Naive B cell (primary cell): ENCODE results near the gene ZNF385B. TPM values are rescaled to one million over a fixed set of nuclear protein-coding genes. Genes with fewer than 3 reads are reported as not detected.

Experiments
- ATAC-seq, 2 donors: fragments of 150-1000 bp; cut with Tn5 transposase; 2 replicates each; pipeline ENCODE4 v1.10.0; 2021; ENCODE audit warnings: low read depth in 2 of 2, mild to moderate bottlenecking in 2 of 2, moderate library complexity in 2 of 2
- DNase-seq: peaks from one replicate; pipeline ENCODE4 v3.0.0; 2022
- H3K27ac Mint-ChIP-seq, 6 donors: one replicate each; pipeline ENCODE4 v1.8.0; 2020 to 2022; ENCODE audit warnings: mild to moderate bottlenecking in 6 of 6, mixed read lengths in 6 of 6, moderate library complexity in 5 of 6, inconsistent platforms in 2 of 6
- H3K27me3 Mint-ChIP-seq, 3 donors: one replicate each; pipeline ENCODE4 v1.8.0; 2021 to 2022; ENCODE audit warnings: mixed read lengths in 3 of 3, mild to moderate bottlenecking in 1 of 3
- H3K36me3 Mint-ChIP-seq, 2 donors: one replicate each; pipeline ENCODE4 v1.8.0; 2020 to 2022; ENCODE audit warnings: mixed read lengths in 2 of 2, inconsistent platforms in 1 of 2, mild to moderate bottlenecking in 1 of 2
- H3K4me1 Mint-ChIP-seq, 3 donors: one replicate each; pipeline ENCODE4 v1.8.0; 2020 to 2022; ENCODE audit warnings: mixed read lengths in 3 of 3, inconsistent platforms in 1 of 3, mild to moderate bottlenecking in 1 of 3, moderate library complexity in 1 of 3
- H3K4me3 Mint-ChIP-seq, 8 donors: one replicate each; pipeline ENCODE4 v1.8.0; 2020 to 2022; ENCODE audit warnings: mild to moderate bottlenecking in 8 of 8, mixed read lengths in 8 of 8, moderate library complexity in 8 of 8, inconsistent platforms in 2 of 8
- H3K9me3 Mint-ChIP-seq, 7 donors: one replicate each; pipeline ENCODE4 v1.8.0; 2020 to 2022; ENCODE audit warnings: mixed read lengths in 7 of 7, mild to moderate bottlenecking in 5 of 7, inconsistent platforms in 2 of 7, moderate library complexity in 1 of 7
- polyA plus RNA-seq, 6 donors: library from polyadenylated mRNA; unstranded; fragments of 300-500 nt; fragmentation: Illumina TruSeq; gene quantifications; one replicate each; pipeline ENCODE4 v1.2.3, GENCODE V29; 2021; ENCODE audit warnings: low read depth in 6 of 6

ZNF385B gene
- polyA plus RNA-seq, 6 donors from 2014 or later, result not detected

- Mint-ChIP-seq H3K4me3 (no peak overlapping the region), H3K27ac (no peak overlapping the region), H3K36me3 (no peaks in the 10 kb centered on the region), H3K4me1 (no peaks in the 10 kb centered on the region), H3K9me3 (peaks cover 0 to 15% (median 4%) of the 10 kb centered on the region in 7 donors), H3K27me3 (peaks cover 2 to 11% (median 5%) of the 10 kb centered on the region in 3 donors)
- ATAC-seq (no peak), DNase-seq (no peak)
These were observed 319.8 kb downstream of the ZNF385B start for GRCh38 chr2:179541586-179541985.

- Mint-ChIP-seq H3K4me1 (no peaks in the 10 kb centered on the region), H3K9me3 (peaks cover 0 to 15% (median 4%) of the 10 kb centered on the region in 7 donors), H3K36me3 (no peaks in the 10 kb centered on the region), H3K27me3 (peaks cover 0 to 7% (median 0%) of the 10 kb centered on the region in 3 donors), H3K27ac (peak overlapping the region in 1 of 6 donors; percentile 69), H3K4me3 (no peak overlapping the region)
- ATAC-seq (no peak), DNase-seq (no peak)
These were observed 322.3 kb downstream of the ZNF385B start for GRCh38 chr2:179539124-179539511.

GRCh38 chr2:179538406-179539123 is 322.8 kb downstream of the ZNF385B start:
- Mint-ChIP-seq H3K9me3 (peaks cover 0 to 15% (median 4%) of the 10 kb centered on the region in 7 donors), H3K4me3 (no peak overlapping the region), H3K27ac (no peak overlapping the region), H3K4me1 (no peaks in the 10 kb centered on the region), H3K36me3 (no peaks in the 10 kb centered on the region), H3K27me3 (peaks cover 0 to 7% (median 0%) of the 10 kb centered on the region in 3 donors)
- DNase-seq (no peak), ATAC-seq (no peak)

- ATAC-seq (no peak), DNase-seq (no peak)
- Mint-ChIP-seq H3K9me3 (peaks cover 0 to 15% (median 4%) of the 10 kb centered on the region in 7 donors), H3K36me3 (no peaks in the 10 kb centered on the region), H3K27me3 (peaks cover 0 to 11% (median 0%) of the 10 kb centered on the region in 3 donors), H3K4me3 (no peak overlapping the region), H3K27ac (no peak overlapping the region), H3K4me1 (no peaks in the 10 kb centered on the region)
These were observed 325.2 kb downstream of the ZNF385B start for GRCh38 chr2:179536185-179536584.

- H3K4me3 Mint-ChIP-seq, result no peak overlapping the region
- H3K27me3 Mint-ChIP-seq, result peaks cover 0 to 4% (median 0%) of the 10 kb centered on the region in 3 donors
- ATAC-seq (no peak), DNase-seq (no peak)
- no peaks in the 10 kb centered on the region for H3K4me1 Mint-ChIP-seq
- no peaks in the 10 kb centered on the region for H3K36me3 Mint-ChIP-seq
- no peak overlapping the region for H3K27ac Mint-ChIP-seq
- H3K9me3 Mint-ChIP-seq, result peaks cover 0 to 6% (median under 1%) of the 10 kb centered on the region in 7 donors
These were observed 327.5 kb downstream of the ZNF385B start for GRCh38 chr2:179533875-179534274.

GRCh38 chr2:179532863-179533278 is 328.5 kb downstream of the ZNF385B start:
- Mint-ChIP-seq H3K4me1 (no peaks in the 10 kb centered on the region), H3K36me3 (no peaks in the 10 kb centered on the region), H3K27me3 (peaks cover 0 to 4% (median 0%) of the 10 kb centered on the region in 3 donors), H3K27ac (no peak overlapping the region), H3K4me3 (no peak overlapping the region), H3K9me3 (peaks cover 0 to 4% (median 0%) of the 10 kb centered on the region in 7 donors)
- DNase-seq (no peak), ATAC-seq (no peak)

GRCh38 chr2:179528576-179529069 is 332.8 kb downstream of the ZNF385B start:
- Mint-ChIP-seq H3K9me3 (no peaks in the 10 kb centered on the region), H3K4me1 (no peaks in the 10 kb centered on the region), H3K36me3 (no peaks in the 10 kb centered on the region), H3K27me3 (peaks cover 0 to 9% (median 0%) of the 10 kb centered on the region in 3 donors), H3K4me3 (no peak overlapping the region), H3K27ac (no peak overlapping the region)
- no peak for DNase-seq
- ATAC-seq, result no peak

- no peak overlapping the region for H3K27ac Mint-ChIP-seq
- no peak for DNase-seq
- H3K27me3 Mint-ChIP-seq, result peaks cover 0 to 10% (median 0%) of the 10 kb centered on the region in 3 donors
- no peaks in the 10 kb centered on the region for H3K9me3 Mint-ChIP-seq
- no peak for ATAC-seq
- H3K4me1 Mint-ChIP-seq, result no peaks in the 10 kb centered on the region
- H3K36me3 Mint-ChIP-seq, result no peaks in the 10 kb centered on the region
- no peak overlapping the region for H3K4me3 Mint-ChIP-seq
These were observed 336.1 kb downstream of the ZNF385B start for GRCh38 chr2:179525340-179525739.

- H3K4me1 Mint-ChIP-seq, result no peaks in the 10 kb centered on the region
- ATAC-seq (no peak), DNase-seq (no peak)
- H3K27me3 Mint-ChIP-seq, result peaks cover 0 to 10% (median 0%) of the 10 kb centered on the region in 3 donors
- no peaks in the 10 kb centered on the region for H3K9me3 Mint-ChIP-seq
- no peak overlapping the region for H3K4me3 Mint-ChIP-seq
- no peak overlapping the region for H3K27ac Mint-ChIP-seq
- no peaks in the 10 kb centered on the region for H3K36me3 Mint-ChIP-seq
These were observed 336.5 kb downstream of the ZNF385B start for GRCh38 chr2:179524809-179525339.

GRCh38 chr2:179521944-179522343 is 339.5 kb downstream of the ZNF385B start:
- no peak for DNase-seq
- no peaks in the 10 kb centered on the region for H3K4me1 Mint-ChIP-seq
- no peaks in the 10 kb centered on the region for H3K9me3 Mint-ChIP-seq
- H3K27ac Mint-ChIP-seq, result no peak overlapping the region
- peaks cover 0 to 10% (median 7%) of the 10 kb centered on the region in 3 donors for H3K27me3 Mint-ChIP-seq
- H3K36me3 Mint-ChIP-seq, result no peaks in the 10 kb centered on the region
- ATAC-seq, result no peak
- H3K4me3 Mint-ChIP-seq, result no peak overlapping the region

- Mint-ChIP-seq H3K4me1 (no peaks in the 10 kb centered on the region), H3K9me3 (peaks cover 0 to 4% (median 0%) of the 10 kb centered on the region in 7 donors), H3K36me3 (no peaks in the 10 kb centered on the region), H3K27ac (no peak overlapping the region), H3K27me3 (peaks cover 0 to 7% (median 5%) of the 10 kb centered on the region in 3 donors), H3K4me3 (no peak overlapping the region)
- DNase-seq, result no peak
- ATAC-seq, result no peak
These were observed 342.6 kb downstream of the ZNF385B start for GRCh38 chr2:179518830-179519229.

- Mint-ChIP-seq H3K27me3 (peaks cover 8 to 25% (median 12%) of the 10 kb centered on the region in 3 donors), H3K36me3 (no peaks in the 10 kb centered on the region), H3K4me1 (no peaks in the 10 kb centered on the region), H3K27ac (no peak overlapping the region), H3K4me3 (no peak overlapping the region), H3K9me3 (peaks cover 0 to 4% (median 0%) of the 10 kb centered on the region in 7 donors)
- no peak for DNase-seq
- no peak for ATAC-seq
These were observed 348.2 kb downstream of the ZNF385B start for GRCh38 chr2:179513181-179513580.

- H3K4me3 Mint-ChIP-seq, result no peak overlapping the region
These were observed 349.0 kb downstream of the ZNF385B start for GRCh38 chr2:179512281-179513035.

More at GRCh38 chr2:179512281-179513035, 349.0 kb downstream of the ZNF385B start:
- Mint-ChIP-seq H3K9me3 (peaks cover 0 to 4% (median 0%) of the 10 kb centered on the region in 7 donors), H3K27me3 (peaks cover 12 to 29% (median 12%) of the 10 kb centered on the region in 3 donors), H3K36me3 (no peaks in the 10 kb centered on the region), H3K4me1 (no peaks in the 10 kb centered on the region), H3K27ac (no peak overlapping the region)
- ATAC-seq, result no peak
- DNase-seq, result no peak
